ENCODE results near the gene RPTOR.

DNA sequence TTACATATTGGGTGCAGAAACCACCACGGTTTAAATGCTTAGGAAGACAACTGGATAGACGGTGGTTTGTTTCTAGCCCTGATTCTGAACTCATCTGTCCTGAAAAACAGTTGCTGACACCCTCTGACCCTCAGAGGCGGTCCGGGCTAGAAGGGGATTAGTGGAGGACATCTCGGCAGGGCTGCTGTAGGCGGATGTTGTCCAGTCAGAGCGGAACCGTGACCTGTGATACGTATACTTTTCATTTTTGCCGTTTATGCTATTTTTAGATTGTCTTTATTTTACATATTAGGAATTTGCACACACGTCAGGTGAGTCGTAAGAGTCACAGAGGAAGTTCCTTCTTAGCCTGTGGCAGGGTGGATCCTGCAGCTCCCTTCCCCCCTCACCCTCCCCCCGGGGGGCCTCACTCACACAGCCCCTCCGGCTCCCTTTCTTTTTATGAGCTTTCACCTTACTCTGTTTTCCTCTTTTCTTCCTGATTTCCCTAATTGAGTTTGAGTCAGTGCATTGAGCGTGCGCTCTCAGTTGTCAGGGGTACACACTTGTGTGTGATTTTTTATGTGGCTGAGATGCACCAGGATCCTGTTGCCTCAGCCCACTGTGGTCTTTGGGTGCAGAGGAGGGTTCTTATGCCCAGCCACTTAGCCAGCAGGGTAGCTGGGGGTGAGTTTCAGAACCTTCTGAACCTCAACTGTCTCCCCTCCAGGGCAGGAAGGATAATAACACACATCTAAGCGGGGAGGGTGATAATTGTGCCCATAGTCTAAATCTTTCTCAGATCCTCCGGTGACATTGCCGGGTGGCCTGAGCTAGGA lies 236.0 kb downstream of the RPTOR start:
- TF ChIP-seq, protein P1, sequence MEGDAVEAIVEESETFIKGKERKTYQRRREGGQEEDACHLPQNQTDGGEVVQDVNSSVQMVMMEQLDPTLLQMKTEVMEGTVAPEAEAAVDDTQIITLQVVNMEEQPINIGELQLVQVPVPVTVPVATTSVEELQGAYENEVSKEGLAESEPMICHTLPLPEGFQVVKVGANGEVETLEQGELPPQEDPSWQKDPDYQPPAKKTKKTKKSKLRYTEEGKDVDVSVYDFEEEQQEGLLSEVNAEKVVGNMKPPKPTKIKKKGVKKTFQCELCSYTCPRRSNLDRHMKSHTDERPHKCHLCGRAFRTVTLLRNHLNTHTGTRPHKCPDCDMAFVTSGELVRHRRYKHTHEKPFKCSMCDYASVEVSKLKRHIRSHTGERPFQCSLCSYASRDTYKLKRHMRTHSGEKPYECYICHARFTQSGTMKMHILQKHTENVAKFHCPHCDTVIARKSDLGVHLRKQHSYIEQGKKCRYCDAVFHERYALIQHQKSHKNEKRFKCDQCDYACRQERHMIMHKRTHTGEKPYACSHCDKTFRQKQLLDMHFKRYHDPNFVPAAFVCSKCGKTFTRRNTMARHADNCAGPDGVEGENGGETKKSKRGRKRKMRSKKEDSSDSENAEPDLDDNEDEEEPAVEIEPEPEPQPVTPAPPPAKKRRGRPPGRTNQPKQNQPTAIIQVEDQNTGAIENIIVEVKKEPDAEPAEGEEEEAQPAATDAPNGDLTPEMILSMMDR (IDR thresholded peaks at IDR 0.05; ENCODE audit: insufficient read depth, low read depth, low read length): no peak
- TF ChIP-seq EZH2 (IDR thresholded peaks at IDR 0.05; ENCODE audit: insufficient read depth, low read length): no peak
